RWPE1 (cell line): Measurements from ENCODE around the gene RAMACL.
"Not testable (repeated sequence)": the region's sequence is repeated elsewhere in the genome, so short reads cannot be mapped to it uniquely, and the experiment has no call there.

Experiments used
- CTCF ChIA-PET: fragments of 350-600 bp; sonication (Branson Sonifier 250); formaldehyde crosslinking; extraction: SDS; loops from one replicate; lab custom pipeline; 2021; lab: Yijun Ruan, JAX
- POLR2A ChIA-PET: fragments of 400-600 bp; formaldehyde crosslinking; extraction: SDS; loops from one replicate; lab custom pipeline; 2020; ENCODE audit warnings: antibody characterized with exemption; ENCODE audit not compliant: low non-redundant PET; lab: Yijun Ruan, JAX
- DNase-seq: peaks from one replicate; pipeline ENCODE4 v3.0.0; 2012; ENCODE audit warnings: low spot score
- H3K27ac ChIP-seq: fragments of 450-650 bp; 2 replicates; pipeline ENCODE4 v1.5.1; 2017
- TF ChIP-seq, protein P1 (sequence below): fragments of 450-650 bp; conservative IDR thresholded peaks from 2 replicates; pipeline ENCODE4 v1.5.1; 2017; ENCODE audit warnings: low read depth, mild to moderate bottlenecking

The RAMACL gene

DNA sequence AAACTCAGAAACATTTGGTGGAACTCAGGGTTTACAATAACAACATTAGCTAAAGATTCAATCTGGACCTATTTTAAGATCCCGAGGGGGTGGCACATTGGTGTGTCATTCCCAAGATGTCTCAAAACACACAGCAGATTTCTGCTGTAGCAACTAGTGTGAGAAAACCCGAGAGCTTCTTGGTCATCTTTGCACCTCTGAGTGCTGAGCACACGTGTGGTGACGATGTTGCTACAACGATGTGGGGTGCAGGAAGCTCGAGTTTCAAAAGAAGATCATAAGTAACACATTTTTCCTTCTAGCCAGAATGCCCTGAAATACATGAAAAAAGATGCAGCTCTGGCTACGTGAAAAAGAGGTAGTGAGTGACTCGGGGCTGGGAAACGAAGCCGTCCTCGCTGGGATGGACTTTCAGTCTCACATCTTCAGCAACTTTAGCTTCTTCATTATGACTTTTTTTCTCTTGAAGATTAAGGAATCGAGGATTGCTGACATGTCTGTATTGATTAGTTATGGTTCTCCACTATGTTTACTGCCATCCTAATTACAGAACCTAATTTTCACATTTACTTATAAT is 1.5 kb downstream of the RAMACL start:
- CTCF ChIA-PET, result interaction anchor here (0.7 kb wide), 1 partner anchor 44 kb away, joined by 5 read pairs; no protein-coding TSS in a partner anchor
- TF ChIP-seq, protein P1, sequence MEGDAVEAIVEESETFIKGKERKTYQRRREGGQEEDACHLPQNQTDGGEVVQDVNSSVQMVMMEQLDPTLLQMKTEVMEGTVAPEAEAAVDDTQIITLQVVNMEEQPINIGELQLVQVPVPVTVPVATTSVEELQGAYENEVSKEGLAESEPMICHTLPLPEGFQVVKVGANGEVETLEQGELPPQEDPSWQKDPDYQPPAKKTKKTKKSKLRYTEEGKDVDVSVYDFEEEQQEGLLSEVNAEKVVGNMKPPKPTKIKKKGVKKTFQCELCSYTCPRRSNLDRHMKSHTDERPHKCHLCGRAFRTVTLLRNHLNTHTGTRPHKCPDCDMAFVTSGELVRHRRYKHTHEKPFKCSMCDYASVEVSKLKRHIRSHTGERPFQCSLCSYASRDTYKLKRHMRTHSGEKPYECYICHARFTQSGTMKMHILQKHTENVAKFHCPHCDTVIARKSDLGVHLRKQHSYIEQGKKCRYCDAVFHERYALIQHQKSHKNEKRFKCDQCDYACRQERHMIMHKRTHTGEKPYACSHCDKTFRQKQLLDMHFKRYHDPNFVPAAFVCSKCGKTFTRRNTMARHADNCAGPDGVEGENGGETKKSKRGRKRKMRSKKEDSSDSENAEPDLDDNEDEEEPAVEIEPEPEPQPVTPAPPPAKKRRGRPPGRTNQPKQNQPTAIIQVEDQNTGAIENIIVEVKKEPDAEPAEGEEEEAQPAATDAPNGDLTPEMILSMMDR, result no peak

DNA sequence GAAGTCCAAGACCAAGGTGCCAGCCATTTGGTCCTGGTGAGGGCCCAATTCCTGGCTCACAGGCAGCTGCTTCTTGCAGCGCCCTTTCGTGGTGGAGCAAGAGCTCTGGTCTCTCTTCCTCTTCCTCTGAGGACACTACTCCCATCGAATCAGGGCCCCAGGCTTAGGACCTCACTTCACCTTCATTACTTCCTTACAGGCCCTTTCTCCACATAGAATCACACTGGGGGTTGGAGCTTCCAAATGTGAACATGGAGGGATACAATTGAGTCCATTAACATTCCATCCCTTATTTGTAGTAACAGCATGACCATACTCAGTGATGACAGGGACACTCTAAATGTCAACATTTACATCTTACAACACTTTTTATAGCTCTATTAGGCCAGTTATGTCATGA is 2.3 kb downstream of the RAMACL start:
- CTCF ChIA-PET, result no interaction called here
- no peak for DNase-seq
- H3K27ac ChIP-seq, result no peak overlapping the region
- TF ChIP-seq, protein P1, result no peak
- POLR2A ChIA-PET, result no interaction called here

More for the DNA sequence above, 1.5 kb downstream of the RAMACL start:
- POLR2A ChIA-PET, result no interaction called here
- no peak for DNase-seq
- no peak overlapping the region for H3K27ac ChIP-seq

DNA sequence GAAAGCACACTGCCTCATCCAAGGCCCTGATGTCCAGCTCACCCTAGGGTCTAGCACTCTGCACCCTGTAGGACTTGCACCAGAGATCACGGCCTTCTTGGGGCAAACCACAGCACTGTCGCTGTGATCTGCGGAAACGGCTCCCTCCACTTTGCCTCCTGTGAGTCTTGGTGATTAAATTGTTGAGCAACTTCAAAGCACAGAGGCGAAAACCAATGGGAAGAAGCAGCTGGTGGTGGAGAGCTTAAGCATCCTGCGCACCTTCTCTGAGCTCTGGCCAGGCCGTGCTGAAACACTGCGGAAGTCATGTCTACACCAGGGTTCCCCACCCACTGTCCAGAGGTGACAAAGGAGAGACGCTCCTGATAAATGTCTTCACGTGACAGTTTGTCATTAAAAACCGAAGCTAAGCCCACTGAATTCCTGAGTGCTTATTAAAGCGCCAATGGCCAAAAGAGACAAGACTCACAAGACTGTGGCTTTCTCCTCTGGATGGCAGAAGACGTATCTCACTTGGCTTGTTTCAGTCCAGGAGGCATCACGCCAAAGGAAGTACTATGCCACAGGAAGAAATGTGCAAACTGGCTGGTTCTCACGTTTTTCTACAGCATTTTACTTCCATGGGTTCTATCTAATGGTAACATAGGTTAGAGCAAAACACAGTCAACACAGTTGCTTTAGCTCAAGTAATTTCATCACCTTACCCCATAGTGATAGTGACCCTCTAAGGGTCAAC is 3.1 kb downstream of the RAMACL start:
- CTCF ChIA-PET, result no interaction called here
- H3K27ac ChIP-seq, result 0 out of 2 replicates have a peak overlapping the region, but pooled peaks have one; percentile 9
- TF ChIP-seq, protein P1, result no peak
- POLR2A ChIA-PET, result no interaction called here
- no peak for DNase-seq

DNA sequence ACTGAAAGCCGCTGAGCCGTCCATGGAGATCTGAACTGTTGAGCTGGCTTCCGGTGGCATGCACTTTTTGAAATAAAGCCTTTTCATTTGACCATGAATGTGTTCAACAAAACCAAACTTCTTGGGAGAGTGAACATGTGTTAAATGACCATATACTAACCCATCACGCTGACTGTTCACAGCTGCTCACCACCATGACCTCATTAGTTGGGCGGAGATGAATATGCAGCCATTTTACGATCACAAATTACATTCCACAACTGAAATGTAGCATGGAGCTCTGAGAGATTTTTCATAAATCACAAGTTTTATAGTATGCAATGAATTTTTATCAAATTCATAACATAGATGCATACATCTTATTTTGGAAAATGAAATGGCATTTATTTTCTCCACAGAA is 4.2 kb downstream of the RAMACL start:
- POLR2A ChIA-PET, result no interaction called here
- TF ChIP-seq, protein P1, result no peak
- H3K27ac ChIP-seq, result no peak overlapping the region
- DNase-seq, result no peak
- CTCF ChIA-PET, result no interaction called here

DNA sequence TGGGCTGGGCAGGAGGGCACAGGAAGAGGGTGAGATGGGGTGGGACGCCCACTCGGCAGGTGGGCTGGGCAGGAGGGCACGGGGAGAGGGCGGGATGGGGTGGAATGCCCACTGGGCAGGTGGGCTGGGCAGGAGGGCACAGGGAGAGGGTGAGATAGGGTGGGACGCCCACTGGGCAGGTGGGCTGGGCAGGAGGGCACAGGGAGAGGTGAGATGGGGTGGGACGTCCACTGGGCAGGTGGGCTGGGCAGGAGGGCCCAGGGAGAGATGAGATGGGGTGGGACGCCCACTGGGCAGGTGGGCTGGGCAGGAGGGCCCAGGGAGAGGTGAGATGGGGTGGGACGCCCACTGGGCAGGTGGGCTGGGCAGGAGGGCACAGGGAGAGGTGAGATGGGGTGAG is 4.7 kb downstream of the RAMACL start:
- POLR2A ChIA-PET, DNase-seq, H3K27ac ChIP-seq, CTCF ChIA-PET: not testable (repeated sequence)

DNA sequence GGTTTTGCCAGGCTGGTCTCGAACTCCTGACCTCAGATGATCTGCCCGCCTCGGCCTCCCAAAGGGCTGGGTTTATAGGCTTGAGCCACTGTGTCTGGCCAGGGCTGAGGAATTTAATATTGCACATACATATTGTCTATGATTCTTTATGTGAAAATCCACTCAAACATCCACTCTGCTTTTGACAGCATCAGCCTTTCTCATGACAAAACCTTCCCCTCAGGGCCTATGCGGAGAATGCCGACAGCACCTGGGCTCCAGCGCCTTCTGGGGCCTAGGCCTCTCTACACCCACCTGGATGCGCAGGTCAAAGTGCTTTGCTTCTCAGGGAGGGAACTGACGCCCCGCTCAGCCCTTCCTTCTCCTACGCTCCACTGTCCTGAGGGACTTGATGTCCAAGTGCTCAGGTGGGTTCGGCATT is 5.4 kb downstream of the RAMACL start:
- no peak for DNase-seq
- ChIA-PET POLR2A (no interaction called here), CTCF (no interaction called here)
- TF ChIP-seq, protein P1, result no peak
- peak overlapping the region; percentile 7 for H3K27ac ChIP-seq
